Limb (tissue), 2 donors: ENCODE results near the gene CDON.

Experiments
- DNase-seq, 2 donors: peaks; one replicate each; pipeline ENCODE4 v3.0.0-alpha.2; 2016; ENCODE audit errors: extremely low spot score in 2 of 2

CDON gene

GRCh38 chr11:125945011-125945796 is 117.5 kb downstream of the CDON start:
- no peak for DNase-seq

GRCh38 chr11:125944350-125945010 is 118.2 kb downstream of the CDON start:
- peak in 1 of 2 donors; percentile 15 for DNase-seq

GRCh38 chr11:125943661-125944349 is 118.9 kb downstream of the CDON start:
- peak in 1 of 2 donors; percentile 17 for DNase-seq

- peak in 1 of 2 donors; percentile 21 for DNase-seq
Observed at GRCh38 chr11:125942771-125943428, 119.8 kb downstream of the CDON start.

- DNase-seq = peak; percentile 64 to 65
Observed at GRCh38 chr11:125941619-125942611, 120.8 kb downstream of the CDON start.

- DNase-seq = no peak
Observed at GRCh38 chr11:125941267-125941618, 121.4 kb downstream of the CDON start.

GRCh38 chr11:125940145-125940544 is 122.5 kb downstream of the CDON start:
- peak in 1 of 2 donors; percentile 20 for DNase-seq

- DNase-seq = peak; percentile 48 to 57
Observed at GRCh38 chr11:125939081-125939521, 123.6 kb downstream of the CDON start.

GRCh38 chr11:125938418-125938817 is 124.2 kb downstream of the CDON start:
- peak in 1 of 2 donors; percentile 24 for DNase-seq

- DNase-seq = peak; percentile 75 to 79
Observed at GRCh38 chr11:125935618-125936199, 127.0 kb downstream of the CDON start.

- DNase-seq = no peak
Observed at GRCh38 chr11:125935056-125935455, 127.6 kb downstream of the CDON start.

GRCh38 chr11:125934473-125934872 is 128.2 kb downstream of the CDON start:
- no peak for DNase-seq

- DNase-seq = no peak
Observed at GRCh38 chr11:125933030-125933813, 129.4 kb downstream of the CDON start.

GRCh38 chr11:125932301-125932700 is 130.4 kb downstream of the CDON start:
- DNase-seq = no peak

- DNase-seq = peak in 1 of 2 donors; percentile 61
Observed at GRCh38 chr11:125931668-125932067, 131.0 kb downstream of the CDON start.

GRCh38 chr11:125931116-125931515 is 131.6 kb downstream of the CDON start:
- DNase-seq = no peak

GRCh38 chr11:125930076-125930450 is 132.6 kb downstream of the CDON start:
- no peak for DNase-seq

GRCh38 chr11:125929445-125930075 is 133.1 kb downstream of the CDON start:
- DNase-seq = no peak

- DNase-seq = no peak
Observed at GRCh38 chr11:125926682-125927081, 136.0 kb downstream of the CDON start.
